GM18868 (cell line): ENCODE results near the gene ENO1.
"Not testable (repeated sequence)": the region's sequence is repeated elsewhere in the genome, so short reads cannot be mapped to it uniquely, and the experiment has no call there.

ENCODE experiments used
- ATAC-seq: cut with Tn5 transposase; IDR thresholded peaks from one replicate; pipeline ENCODE4 v1.9.1; 2021; ENCODE audit warnings: mild to moderate bottlenecking, moderate library complexity; ENCODE audit not compliant: unreplicated experiment

The ENO1 gene

DNA sequence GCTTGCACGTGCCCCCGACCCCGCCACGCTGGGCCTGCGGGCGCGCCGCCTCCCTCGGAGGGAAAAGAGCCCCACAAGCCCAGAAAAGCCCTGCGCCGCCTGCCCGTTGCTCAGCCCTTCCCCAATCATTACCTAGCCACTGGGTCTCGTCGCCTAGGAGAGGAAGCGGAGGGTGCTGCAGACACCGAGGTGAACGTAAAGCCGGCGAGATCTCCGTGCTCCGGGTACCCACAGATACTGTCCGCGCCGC is at the start of gene ENO1:
Gene ENO1, minus strand, starts transcription at position 239 of the 250 bp plus-strand sequence. CDS start 3,778 bp downstream, outside the sequence.
- ATAC-seq, result no peak

DNA sequence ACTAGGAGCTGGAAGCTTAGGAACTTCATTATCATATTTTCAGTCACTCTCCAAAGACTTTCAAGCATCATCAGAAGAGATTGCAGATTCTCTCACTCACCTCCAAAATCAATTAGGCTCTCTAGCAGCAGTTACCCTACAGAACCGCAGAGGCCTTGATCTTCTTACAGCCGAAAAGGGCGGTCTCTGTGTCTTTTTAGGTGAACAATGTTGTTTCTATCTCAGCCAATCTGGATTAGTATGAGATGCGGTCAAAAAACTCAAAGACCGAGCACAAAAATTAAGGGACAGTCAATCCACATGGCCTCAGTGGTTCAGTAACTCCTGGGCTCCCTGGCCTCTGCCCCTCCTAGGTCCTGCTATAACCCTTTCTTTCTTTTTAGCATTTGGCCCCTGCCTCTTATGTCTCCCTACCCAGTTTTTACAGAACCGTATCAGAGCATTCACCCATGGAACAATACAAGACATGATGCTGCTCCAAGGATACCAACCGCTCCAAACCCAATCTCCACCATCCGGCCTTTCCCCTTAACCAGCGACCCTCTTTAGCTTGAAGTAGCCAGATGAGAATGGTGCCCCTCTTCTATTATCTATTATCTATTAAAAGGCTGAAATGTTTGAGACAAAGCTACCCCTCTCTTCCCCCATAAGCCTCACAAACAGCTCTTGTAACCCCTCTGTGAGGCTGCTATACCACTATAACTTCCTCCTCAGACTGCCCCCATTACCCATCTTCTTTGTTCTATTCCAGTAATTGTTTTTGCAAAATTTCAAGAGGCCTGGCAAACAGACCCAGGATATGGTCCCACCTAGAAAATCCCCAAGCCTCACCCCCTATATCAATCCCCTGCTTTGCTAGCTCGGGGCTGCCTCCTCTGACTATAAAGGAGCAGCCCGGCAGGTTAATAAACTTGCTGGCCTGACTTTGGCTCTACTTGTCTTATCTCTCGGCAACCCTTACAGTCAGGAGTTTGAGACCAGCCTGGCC is 48.5 kb upstream of the ENO1 start:
- no peak for ATAC-seq

GRCh38 chr1:8925960-8926359 is 47.5 kb upstream of the ENO1 start:
- no peak for ATAC-seq

DNA sequence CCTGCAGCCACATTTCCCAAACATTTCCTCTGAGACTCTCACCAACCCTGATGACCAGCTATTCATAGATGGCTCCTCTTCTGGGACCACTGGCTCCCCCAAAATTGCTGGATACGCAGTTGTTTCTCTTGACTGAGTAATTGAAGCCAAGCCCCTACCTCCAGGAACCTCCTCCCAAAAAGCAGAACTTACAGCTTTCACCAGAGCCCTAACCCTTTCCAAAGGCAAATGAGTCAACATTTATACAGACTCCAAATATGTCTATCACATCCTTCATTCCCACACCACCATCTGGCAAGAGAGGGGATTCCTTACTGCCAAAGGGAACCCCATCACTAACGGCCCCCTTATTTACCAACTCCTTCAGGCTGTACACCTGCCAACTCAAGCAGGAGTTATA is 46.9 kb upstream of the ENO1 start:
- ATAC-seq, result no peak

DNA sequence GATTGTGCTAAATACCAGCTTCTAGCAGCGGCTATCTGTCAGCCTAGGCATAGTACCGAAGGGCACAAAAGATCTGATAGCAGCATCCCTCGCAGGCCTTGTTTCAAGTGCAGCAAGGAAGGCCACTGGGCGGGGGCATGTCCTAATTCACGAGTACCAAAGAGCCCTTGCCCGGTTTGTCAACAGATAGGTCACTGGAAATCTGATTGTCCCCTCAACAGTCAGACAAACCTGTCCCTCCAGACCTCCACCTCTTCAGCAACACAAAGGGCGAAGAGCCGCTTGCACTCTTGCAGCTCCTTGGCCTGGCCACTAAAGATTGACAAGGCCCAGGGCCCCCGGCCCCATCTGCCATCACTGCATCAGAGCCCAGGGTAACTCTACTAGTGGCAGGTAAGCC is 44.5 kb upstream of the ENO1 start:
- no peak for ATAC-seq

- ATAC-seq, result not testable (repeated sequence)
These were observed 39.0 kb upstream of the ENO1 start for GRCh38 chr1:8917536-8917935.

GRCh38 chr1:8915446-8915845 is 37.0 kb upstream of the ENO1 start:
- ATAC-seq, result no peak

- no peak for ATAC-seq
These were observed 36.0 kb upstream of the ENO1 start for GRCh38 chr1:8914466-8914865.

- ATAC-seq, result no peak
These were observed 35.0 kb upstream of the ENO1 start for GRCh38 chr1:8913457-8913856.

- ATAC-seq, result no peak
These were observed 33.2 kb upstream of the ENO1 start for GRCh38 chr1:8911416-8912309.

DNA sequence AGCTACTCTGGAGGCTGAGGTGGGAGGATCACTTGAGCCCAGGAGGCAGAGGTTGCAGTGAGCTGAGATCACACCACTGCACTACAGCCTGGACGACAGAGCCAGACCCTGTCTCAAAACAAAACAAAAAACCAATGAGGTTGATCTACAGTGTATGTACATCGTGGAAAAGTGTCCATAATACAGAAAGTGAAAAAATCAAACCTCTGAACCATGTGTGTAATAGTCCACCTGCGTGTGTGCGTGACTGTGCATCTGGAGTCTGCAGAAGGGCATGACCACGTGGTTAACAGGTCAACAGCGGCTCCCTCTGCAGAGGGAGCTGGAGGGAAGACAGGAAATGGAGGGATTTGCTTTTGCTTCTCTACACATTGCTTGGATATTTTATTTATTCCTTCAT is 32.4 kb upstream of the ENO1 start:
- no peak for ATAC-seq

- no peak for ATAC-seq
These were observed 31.8 kb upstream of the ENO1 start for GRCh38 chr1:8910331-8910730.

GRCh38 chr1:8908388-8909151 is 30.1 kb upstream of the ENO1 start:
- no peak for ATAC-seq

GRCh38 chr1:8905582-8906191 is 27.2 kb upstream of the ENO1 start:
- no peak for ATAC-seq

GRCh38 chr1:8903908-8904650 is 25.6 kb upstream of the ENO1 start:
- no peak for ATAC-seq

DNA sequence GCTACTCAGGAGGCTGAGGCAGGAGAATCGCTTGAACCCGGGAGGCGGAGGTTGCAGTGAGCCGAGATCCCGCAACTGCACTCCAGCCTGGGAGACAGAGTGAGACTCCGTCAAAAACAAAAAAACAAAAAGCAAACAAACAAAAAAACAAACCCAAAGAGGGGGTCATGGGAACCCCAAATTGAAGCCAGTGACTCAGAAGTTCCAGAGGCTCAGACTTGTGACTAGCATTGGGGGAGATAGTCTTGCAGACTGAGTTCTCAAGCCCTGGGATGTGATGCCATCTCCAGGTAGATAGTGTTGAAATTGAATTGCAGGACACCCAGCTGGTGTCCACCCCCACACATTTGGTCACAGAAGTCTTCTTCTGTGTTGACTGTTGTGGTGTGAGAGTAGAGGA is 24.9 kb upstream of the ENO1 start:
- ATAC-seq, result no peak

GRCh38 chr1:8902765-8903164 is 24.3 kb upstream of the ENO1 start:
- ATAC-seq, result no peak

DNA sequence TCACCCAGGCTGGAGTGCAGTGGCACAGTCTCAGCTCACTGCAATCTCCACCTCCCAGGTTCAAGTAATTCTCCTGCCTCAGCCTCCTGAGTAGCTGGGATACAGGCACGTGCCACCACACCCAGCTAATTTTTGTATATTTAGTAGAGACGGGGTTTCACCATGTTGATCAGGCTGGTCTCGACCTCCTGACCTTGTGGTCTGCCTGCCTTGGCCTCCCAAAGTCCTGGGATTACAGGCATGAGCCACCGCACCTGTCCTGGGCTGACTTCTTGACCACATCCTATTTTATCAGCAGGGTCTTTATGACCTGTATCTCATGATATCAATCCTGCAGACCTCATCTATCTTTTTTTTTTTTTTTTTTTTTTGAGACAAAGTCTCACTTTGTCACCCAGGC is 22.2 kb upstream of the ENO1 start:
- ATAC-seq, result not testable (repeated sequence)

DNA sequence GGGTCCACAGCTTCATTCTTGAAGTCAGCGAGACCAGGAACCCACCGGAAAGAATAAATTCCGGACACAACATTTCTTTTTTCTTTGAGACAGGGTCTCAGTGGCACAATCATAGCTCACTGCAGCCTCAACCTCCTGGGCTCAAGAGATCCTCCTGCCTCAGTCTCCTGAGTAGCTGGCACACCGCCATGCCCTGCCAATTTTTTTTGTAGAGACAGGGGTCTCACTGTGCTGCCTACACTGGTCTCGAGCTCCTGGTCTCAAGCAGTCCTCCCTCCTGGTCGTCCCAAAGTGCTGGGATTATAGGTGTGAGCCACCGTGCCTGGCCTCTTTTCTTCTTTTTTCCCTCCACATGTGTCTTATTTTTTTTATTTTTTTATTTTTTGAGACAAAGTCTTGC is 20.6 kb upstream of the ENO1 start:
- no peak for ATAC-seq

DNA sequence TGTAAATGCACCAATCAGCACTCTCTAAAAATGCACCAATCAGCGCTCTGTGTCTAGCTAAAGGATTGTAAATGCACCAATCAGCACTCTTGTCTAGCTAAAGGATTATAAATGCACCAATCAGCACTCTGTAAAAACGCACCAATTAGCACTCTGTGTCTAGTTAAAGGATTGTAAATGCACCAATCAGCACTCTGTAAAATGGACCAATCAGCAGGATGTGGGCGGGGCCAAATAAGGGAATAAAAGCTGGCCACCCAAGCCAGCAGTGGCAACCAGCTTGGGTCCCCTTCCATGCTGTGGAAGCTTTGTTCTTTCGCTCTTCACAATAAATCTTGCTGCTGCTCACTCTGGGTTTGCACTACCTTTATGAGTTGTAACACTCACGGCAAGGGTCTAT is 19.9 kb upstream of the ENO1 start:
- ATAC-seq, result not testable (repeated sequence)
